ENCODE measurements around the gene AKAP9.
"Not testable (repeated sequence)": the region's sequence is repeated elsewhere in the genome, so short reads cannot be mapped to it uniquely, and the experiment has no call there.

The AKAP9 gene

GRCh38 chr7:92058040-92058439, 117.4 kb downstream of the AKAP9 start:
- no peak for DNase-seq (ENCODE audit: low read depth in 1 of 2, low spot score in 1 of 2)

- DNase-seq (ENCODE audit: low read depth in 1 of 2, low spot score in 1 of 2) = no peak
These were observed 118.2 kb downstream of the AKAP9 start for GRCh38 chr7:92058899-92059298.

- no peak for DNase-seq (ENCODE audit: low read depth in 1 of 2, low spot score in 1 of 2)
These were observed 120.5 kb downstream of the AKAP9 start for GRCh38 chr7:92061154-92061553.

- no peak for DNase-seq (ENCODE audit: low read depth in 1 of 2, low spot score in 1 of 2)
These were observed 123.9 kb downstream of the AKAP9 start for GRCh38 chr7:92064438-92065029.

GRCh38 chr7:92071032-92071431, 130.4 kb downstream of the AKAP9 start:
- no peak for DNase-seq (ENCODE audit: low read depth in 1 of 2, low spot score in 1 of 2)

- no peak for DNase-seq (ENCODE audit: low read depth in 1 of 2, low spot score in 1 of 2)
These were observed 131.5 kb downstream of the AKAP9 start for GRCh38 chr7:92072121-92072520.

- no peak for DNase-seq (ENCODE audit: low read depth in 1 of 2, low spot score in 1 of 2)
These were observed 132.0 kb downstream of the AKAP9 start for GRCh38 chr7:92072708-92073107.

GRCh38 chr7:92075455-92076158, 134.9 kb downstream of the AKAP9 start:
- no peak for DNase-seq (ENCODE audit: low read depth in 1 of 2, low spot score in 1 of 2)

GRCh38 chr7:92076509-92076908, 135.8 kb downstream of the AKAP9 start:
- no peak for DNase-seq (ENCODE audit: low read depth in 1 of 2, low spot score in 1 of 2)

GRCh38 chr7:92083922-92084321, 143.3 kb downstream of the AKAP9 start:
- DNase-seq (ENCODE audit: low read depth in 1 of 2, low spot score in 1 of 2) = not testable (repeated sequence)

- no peak for DNase-seq (ENCODE audit: low read depth in 1 of 2, low spot score in 1 of 2)
These were observed 147.6 kb downstream of the AKAP9 start for GRCh38 chr7:92088266-92088665.

GRCh38 chr7:92092210-92092609, 151.5 kb downstream of the AKAP9 start:
- DNase-seq (ENCODE audit: low read depth in 1 of 2, low spot score in 1 of 2) = no peak

GRCh38 chr7:92095380-92095779, 154.7 kb downstream of the AKAP9 start:
- no peak for DNase-seq (ENCODE audit: low read depth in 1 of 2, low spot score in 1 of 2)

- DNase-seq (ENCODE audit: low read depth in 1 of 2, low spot score in 1 of 2) = no peak
These were observed 159.9 kb downstream of the AKAP9 start for GRCh38 chr7:92100534-92100933.

- not testable (repeated sequence) for DNase-seq (ENCODE audit: low read depth in 1 of 2, low spot score in 1 of 2)
These were observed 162.2 kb downstream of the AKAP9 start for GRCh38 chr7:92102862-92103261.

GRCh38 chr7:92108821-92109220, 168.2 kb downstream of the AKAP9 start:
- DNase-seq (ENCODE audit: low read depth in 1 of 2, low spot score in 1 of 2) = no peak

GRCh38 chr7:92110857-92111256, 170.2 kb downstream of the AKAP9 start:
- DNase-seq (ENCODE audit: low read depth in 1 of 2, low spot score in 1 of 2) = no peak

- no peak for DNase-seq (ENCODE audit: low read depth in 1 of 2, low spot score in 1 of 2)
These were observed 175.2 kb downstream of the AKAP9 start for GRCh38 chr7:92115821-92116220.

- DNase-seq (ENCODE audit: low read depth in 1 of 2, low spot score in 1 of 2) = no peak
These were observed 176.3 kb downstream of the AKAP9 start for GRCh38 chr7:92116949-92117348.

GRCh38 chr7:92119213-92119759, 178.6 kb downstream of the AKAP9 start:
- no peak for DNase-seq (ENCODE audit: low read depth in 1 of 2, low spot score in 1 of 2)

GRCh38 chr7:92121681-92122080, 181.0 kb downstream of the AKAP9 start:
- no peak for DNase-seq (ENCODE audit: low read depth in 1 of 2, low spot score in 1 of 2)

- DNase-seq (ENCODE audit: low read depth in 1 of 2, low spot score in 1 of 2) = no peak
These were observed 190.4 kb downstream of the AKAP9 start for GRCh38 chr7:92131093-92131492.

Data from activated T-helper 1 cell treated with anti-CD3 and anti-CD28 coated beads, Interleukin-2, amount 50 U/mL, for 16 hours (primary cell).